ENCODE results near the gene ARNT2.

Gene ARNT2

GRCh38 chr15:80482696-80483095, 78.5 kb downstream of the ARNT2 start:
- TF ChIP-seq CTCF (conservative IDR thresholded peaks at IDR 0.05; ENCODE audit: low read depth, low read length), result no peak
- Histone ChIP-seq H2AFZ (ENCODE audit: low read depth) (no peak overlapping the region), H3K79me2 (ENCODE audit: insufficient read depth, low read depth) (no peaks in the 10 kb centered on the region), H3K4me3 (IDR thresholded peaks at IDR 0.05; ENCODE audit: insufficient read depth, low read depth, low read length) (no peak overlapping the region), H3K9ac (no peak overlapping the region), H3K36me3 (ENCODE audit: insufficient read depth) (no peaks in the 10 kb centered on the region), H3K27me3 (ENCODE audit: insufficient read depth, low read depth) (no peaks in the 10 kb centered on the region), H4K20me1 (ENCODE audit: insufficient read depth) (no peaks in the 10 kb centered on the region), H3K4me2 (no peak overlapping the region), H3K27ac (no peak overlapping the region), H3K4me1 (ENCODE audit: low read depth, poor library complexity, severe bottlenecking) (no peaks in the 10 kb centered on the region)

- TF ChIP-seq CTCF (conservative IDR thresholded peaks at IDR 0.05; ENCODE audit: low read depth, low read length), result no peak
- H3K4me3 ChIP-seq (IDR thresholded peaks at IDR 0.05; ENCODE audit: insufficient read depth, low read depth, low read length), result no peak overlapping the region
- H2AFZ ChIP-seq (ENCODE audit: low read depth), result no peak overlapping the region
- H3K27ac ChIP-seq, result no peak overlapping the region
- H4K20me1 ChIP-seq (ENCODE audit: insufficient read depth), result no peaks in the 10 kb centered on the region
- H3K27me3 ChIP-seq (ENCODE audit: insufficient read depth, low read depth), result no peaks in the 10 kb centered on the region
- no peaks in the 10 kb centered on the region for H3K4me1 ChIP-seq (ENCODE audit: low read depth, poor library complexity, severe bottlenecking)
- H3K9ac ChIP-seq, result no peak overlapping the region
- no peaks in the 10 kb centered on the region for H3K79me2 ChIP-seq (ENCODE audit: insufficient read depth, low read depth)
- H3K36me3 ChIP-seq (ENCODE audit: insufficient read depth), result no peaks in the 10 kb centered on the region
- H3K4me2 ChIP-seq, result no peak overlapping the region
These were observed 79.6 kb downstream of the ARNT2 start for GRCh38 chr15:80483725-80484161.

- H3K27me3 ChIP-seq (ENCODE audit: insufficient read depth, low read depth), result no peaks in the 10 kb centered on the region
- H3K27ac ChIP-seq, result no peak overlapping the region
- H3K9ac ChIP-seq, result no peak overlapping the region
- H3K4me1 ChIP-seq (ENCODE audit: low read depth, poor library complexity, severe bottlenecking), result no peaks in the 10 kb centered on the region
- H4K20me1 ChIP-seq (ENCODE audit: insufficient read depth), result no peaks in the 10 kb centered on the region
- no peaks in the 10 kb centered on the region for H3K36me3 ChIP-seq (ENCODE audit: insufficient read depth)
- no peaks in the 10 kb centered on the region for H3K79me2 ChIP-seq (ENCODE audit: insufficient read depth, low read depth)
- no peak overlapping the region for H2AFZ ChIP-seq (ENCODE audit: low read depth)
- no peak for TF ChIP-seq CTCF (conservative IDR thresholded peaks at IDR 0.05; ENCODE audit: low read depth, low read length)
- H3K4me2 ChIP-seq, result no peak overlapping the region
- H3K4me3 ChIP-seq (IDR thresholded peaks at IDR 0.05; ENCODE audit: insufficient read depth, low read depth, low read length), result no peak overlapping the region
These were observed 80.2 kb downstream of the ARNT2 start for GRCh38 chr15:80484333-80484864.

GRCh38 chr15:80485370-80486164, 81.4 kb downstream of the ARNT2 start:
- Histone ChIP-seq H2AFZ (ENCODE audit: low read depth) (no peak overlapping the region), H3K36me3 (ENCODE audit: insufficient read depth) (no peaks in the 10 kb centered on the region), H3K4me1 (ENCODE audit: low read depth, poor library complexity, severe bottlenecking) (no peaks in the 10 kb centered on the region), H3K4me2 (no peak overlapping the region), H3K27me3 (ENCODE audit: insufficient read depth, low read depth) (no peaks in the 10 kb centered on the region), H3K4me3 (IDR thresholded peaks at IDR 0.05; ENCODE audit: insufficient read depth, low read depth, low read length) (no peak overlapping the region), H3K79me2 (ENCODE audit: insufficient read depth, low read depth) (no peaks in the 10 kb centered on the region), H3K27ac (no peak overlapping the region), H4K20me1 (ENCODE audit: insufficient read depth) (no peaks in the 10 kb centered on the region), H3K9ac (no peak overlapping the region)
- TF ChIP-seq CTCF (conservative IDR thresholded peaks at IDR 0.05; ENCODE audit: low read depth, low read length), result no peak

All from KMS-11 (cell line).